Measurements from ENCODE around the gene SCN1A.

The SCN1A gene

GRCh38 chr2:166156985-166157490, 29.2 kb upstream of the SCN1A start:
- Histone ChIP-seq H3K36me3 (ENCODE audit: insufficient read depth, low read length) (no peaks in the 10 kb centered on the region), H3K27ac (no peak overlapping the region), H3K9me3 (ENCODE audit: low read depth, low read length) (no peaks in the 10 kb centered on the region), H3K4me3 (no peak overlapping the region), H3K9ac (ENCODE audit: insufficient read length) (no peak overlapping the region)
- TF ChIP-seq FOXP2 (optimal IDR thresholded peaks at IDR 0.05; ENCODE audit: control extremely low read depth, extremely low read length, insufficient read depth) (no peak), EZH2 (IDR thresholded peaks at IDR 0.05) (no peak), POLR2AphosphoS5 (IDR thresholded peaks at IDR 0.05; ENCODE audit: borderline replicate concordance, low read depth, low read length) (no peak)
- DNase-seq (ENCODE audit: low read depth, low spot score), result no peak

GRCh38 chr2:166155589-166155988, 27.8 kb upstream of the SCN1A start:
- DNase-seq (ENCODE audit: low read depth, low spot score), result no peak
- H3K4me3 ChIP-seq, result no peak overlapping the region
- H3K36me3 ChIP-seq (ENCODE audit: insufficient read depth, low read length), result no peaks in the 10 kb centered on the region
- peak overlapping the region; percentile 10; the same call in 1 of the 2 replicates for H3K27ac ChIP-seq
- H3K9me3 ChIP-seq (ENCODE audit: low read depth, low read length), result no peaks in the 10 kb centered on the region
- no peak for TF ChIP-seq EZH2 (IDR thresholded peaks at IDR 0.05)
- TF ChIP-seq FOXP2 (optimal IDR thresholded peaks at IDR 0.05; ENCODE audit: control extremely low read depth, extremely low read length, insufficient read depth), result no peak
- TF ChIP-seq POLR2AphosphoS5 (IDR thresholded peaks at IDR 0.05; ENCODE audit: borderline replicate concordance, low read depth, low read length), result no peak
- no peak overlapping the region for H3K9ac ChIP-seq (ENCODE audit: insufficient read length)

- H3K9me3 ChIP-seq (ENCODE audit: low read depth, low read length), result no peaks in the 10 kb centered on the region
- TF ChIP-seq FOXP2 (optimal IDR thresholded peaks at IDR 0.05; ENCODE audit: control extremely low read depth, extremely low read length, insufficient read depth) (no peak), EZH2 (IDR thresholded peaks at IDR 0.05) (no peak), POLR2AphosphoS5 (IDR thresholded peaks at IDR 0.05; ENCODE audit: borderline replicate concordance, low read depth, low read length) (no peak; the same call in 1 of the 2 replicates)
- peak; percentile 37 for DNase-seq (ENCODE audit: low read depth, low spot score)
Measured at GRCh38 chr2:166154685-166155338, 27.0 kb upstream of the SCN1A start.

GRCh38 chr2:166152064-166152463, 24.2 kb upstream of the SCN1A start:
- H3K4me3 ChIP-seq, result no peak overlapping the region
- H3K27ac ChIP-seq, result no peak overlapping the region
- DNase-seq (ENCODE audit: low read depth, low spot score), result no peak
- H3K9me3 ChIP-seq (ENCODE audit: low read depth, low read length), result no peaks in the 10 kb centered on the region
- no peak overlapping the region for H3K9ac ChIP-seq (ENCODE audit: insufficient read length)
- TF ChIP-seq FOXP2 (optimal IDR thresholded peaks at IDR 0.05; ENCODE audit: control extremely low read depth, extremely low read length, insufficient read depth) (no peak), EZH2 (IDR thresholded peaks at IDR 0.05) (no peak), POLR2AphosphoS5 (IDR thresholded peaks at IDR 0.05; ENCODE audit: borderline replicate concordance, low read depth, low read length) (no peak)
- H3K36me3 ChIP-seq (ENCODE audit: insufficient read depth, low read length), result no peaks in the 10 kb centered on the region

More at GRCh38 chr2:166154685-166155338, 27.0 kb upstream of the SCN1A start:
- Histone ChIP-seq H3K9ac (ENCODE audit: insufficient read length) (no peak overlapping the region), H3K27ac (peak overlapping the region; percentile 10; the same call in 1 of the 2 replicates), H3K36me3 (ENCODE audit: insufficient read depth, low read length) (no peaks in the 10 kb centered on the region), H3K4me3 (no peak overlapping the region)

GRCh38 chr2:166148500-166149400, 20.9 kb upstream of the SCN1A start:
- no peaks in the 10 kb centered on the region for H3K36me3 ChIP-seq (ENCODE audit: insufficient read depth, low read length)
- H3K27ac ChIP-seq, result no peak overlapping the region
- H3K4me3 ChIP-seq, result no peak overlapping the region
- H3K9me3 ChIP-seq (ENCODE audit: low read depth, low read length), result no peaks in the 10 kb centered on the region
- TF ChIP-seq EZH2 (IDR thresholded peaks at IDR 0.05) (no peak), POLR2AphosphoS5 (IDR thresholded peaks at IDR 0.05; ENCODE audit: borderline replicate concordance, low read depth, low read length) (no peak), FOXP2 (optimal IDR thresholded peaks at IDR 0.05; ENCODE audit: control extremely low read depth, extremely low read length, insufficient read depth) (no peak)
- DNase-seq (ENCODE audit: low read depth, low spot score), result no peak
- no peak overlapping the region for H3K9ac ChIP-seq (ENCODE audit: insufficient read length)

- DNase-seq (ENCODE audit: low read depth, low spot score), result no peak
- TF ChIP-seq EZH2 (IDR thresholded peaks at IDR 0.05) (no peak), FOXP2 (optimal IDR thresholded peaks at IDR 0.05; ENCODE audit: control extremely low read depth, extremely low read length, insufficient read depth) (no peak), POLR2AphosphoS5 (IDR thresholded peaks at IDR 0.05; ENCODE audit: borderline replicate concordance, low read depth, low read length) (no peak)
- no peak overlapping the region for H3K4me3 ChIP-seq
Measured at GRCh38 chr2:166147883-166148282, 20.1 kb upstream of the SCN1A start.

GRCh38 chr2:166144071-166144470, 16.3 kb upstream of the SCN1A start:
- H3K27ac ChIP-seq, result no peak overlapping the region
- TF ChIP-seq POLR2AphosphoS5 (IDR thresholded peaks at IDR 0.05; ENCODE audit: borderline replicate concordance, low read depth, low read length), result no peak
- no peak for TF ChIP-seq EZH2 (IDR thresholded peaks at IDR 0.05)
- no peak for TF ChIP-seq FOXP2 (optimal IDR thresholded peaks at IDR 0.05; ENCODE audit: control extremely low read depth, extremely low read length, insufficient read depth)
- DNase-seq (ENCODE audit: low read depth, low spot score), result no peak

More at GRCh38 chr2:166147883-166148282, 20.1 kb upstream of the SCN1A start:
- no peak overlapping the region for H3K27ac ChIP-seq
- no peak overlapping the region for H3K9ac ChIP-seq (ENCODE audit: insufficient read length)
- no peaks in the 10 kb centered on the region for H3K36me3 ChIP-seq (ENCODE audit: insufficient read depth, low read length)
- H3K9me3 ChIP-seq (ENCODE audit: low read depth, low read length), result no peaks in the 10 kb centered on the region

GRCh38 chr2:166140932-166141331, 13.1 kb upstream of the SCN1A start:
- Histone ChIP-seq H3K9me3 (ENCODE audit: low read depth, low read length) (no peaks in the 10 kb centered on the region), H3K27ac (no peak overlapping the region), H3K36me3 (ENCODE audit: insufficient read depth, low read length) (no peaks in the 10 kb centered on the region), H3K9ac (ENCODE audit: insufficient read length) (no peak overlapping the region), H3K4me3 (no peak overlapping the region)
- no peak for DNase-seq (ENCODE audit: low read depth, low spot score)
- TF ChIP-seq FOXP2 (optimal IDR thresholded peaks at IDR 0.05; ENCODE audit: control extremely low read depth, extremely low read length, insufficient read depth) (no peak), EZH2 (IDR thresholded peaks at IDR 0.05) (no peak), POLR2AphosphoS5 (IDR thresholded peaks at IDR 0.05; ENCODE audit: borderline replicate concordance, low read depth, low read length) (no peak)

More at GRCh38 chr2:166144071-166144470, 16.3 kb upstream of the SCN1A start:
- H3K36me3 ChIP-seq (ENCODE audit: insufficient read depth, low read length), result no peaks in the 10 kb centered on the region
- H3K9me3 ChIP-seq (ENCODE audit: low read depth, low read length), result no peaks in the 10 kb centered on the region
- no peak overlapping the region for H3K9ac ChIP-seq (ENCODE audit: insufficient read length)
- H3K4me3 ChIP-seq, result no peak overlapping the region
